Endodermal cell (in vitro differentiated cells): Measurements from ENCODE around the gene MCTP1. TPM values are rescaled to one million over a fixed set of nuclear protein-coding genes. Genes with fewer than 3 reads are reported as not detected.

Experiments
- DNase-seq: peaks from one replicate; pipeline ENCODE4 v3.0.0-alpha.2; 2017
- H3K27ac ChIP-seq: 2 replicates; pipeline ENCODE4 v1.5.1; 2013; ENCODE audit warnings: mild to moderate bottlenecking, low read depth, low read length, moderate library complexity
- H3K27me3 ChIP-seq: 2 replicates; pipeline ENCODE4 v1.6.1; 2013; ENCODE audit warnings: mild to moderate bottlenecking, low read length, moderate library complexity; ENCODE audit not compliant: insufficient read depth, control insufficient read depth, poor library complexity, severe bottlenecking
- H3K36me3 ChIP-seq: 2 replicates; pipeline ENCODE4 v1.7.0; 2013; ENCODE audit warnings: mild to moderate bottlenecking, low read length, moderate library complexity; ENCODE audit not compliant: control insufficient read depth, insufficient read depth
- H3K4me1 ChIP-seq: one replicate; pipeline ENCODE4 v1.7.0; 2013; ENCODE audit warnings: low read length; ENCODE audit not compliant: control insufficient read depth, insufficient read depth
- H3K4me3 ChIP-seq: 2 replicates; pipeline ENCODE4 v1.5.1; 2013; ENCODE audit warnings: mild to moderate bottlenecking, low read length, moderate library complexity
- H3K9ac ChIP-seq: 2 replicates; pipeline ENCODE4 v1.6.1; 2013; ENCODE audit warnings: mild to moderate bottlenecking, low read length, moderate library complexity; ENCODE audit not compliant: poor library complexity, severe bottlenecking; ENCODE audit errors: extremely low read depth
- H3K9me3 ChIP-seq: 2 replicates; pipeline ENCODE4 v1.6.1; 2013; ENCODE audit warnings: mild to moderate bottlenecking, low read length, moderate library complexity; ENCODE audit not compliant: control insufficient read depth
- H3K27ac Mint-ChIP-seq: 2 replicates; pipeline ENCODE4 v1.8.0; 2020; ENCODE audit warnings: mixed read lengths
- H3K27me3 Mint-ChIP-seq: 2 replicates; pipeline ENCODE4 v1.8.0; 2021; ENCODE audit warnings: mild to moderate bottlenecking, mixed read lengths; ENCODE audit not compliant: insufficient read depth
- H3K36me3 Mint-ChIP-seq: 2 replicates; pipeline ENCODE4 v1.8.0; 2020; ENCODE audit warnings: low read depth, mixed read lengths
- H3K4me1 Mint-ChIP-seq: 2 replicates; pipeline ENCODE4 v1.8.0; 2020; ENCODE audit warnings: mixed read lengths
- H3K4me3 Mint-ChIP-seq: 2 replicates; pipeline ENCODE4 v1.8.0; 2020; ENCODE audit warnings: mild to moderate bottlenecking, moderate library complexity, mixed read lengths
- H3K9me3 Mint-ChIP-seq: 2 replicates; pipeline ENCODE4 v1.8.0; 2020; ENCODE audit warnings: mild to moderate bottlenecking, mixed read lengths
- CTCF ChIP-seq: fragments of 200-600 bp; sonication (generic); conservative IDR thresholded peaks from 2 replicates; pipeline ENCODE4 v1.5.0; 2021; ENCODE audit warnings: antibody characterized with exemption, mild to moderate bottlenecking
- WGBS, 2 experiments: methylation state at CpG; one replicate each; pipeline versions ENCODE4 v1.1.5 to v1.1.7; 2013; ENCODE audit warnings: missing lambda C conversion rate in 2 of 2, mixed read lengths in 1 of 2; ENCODE audit not compliant: insufficient coverage in 1 of 2, insufficient read length in 1 of 2; 5-methylcytosine and 5-hydroxymethylcytosine counted together
- total RNA-seq, 2 donors: library from RNA; stranded (reverse); fragmentation: NEBNext Ultra II Directional in 1 of 2; extraction: Animal tissue kit (Norgen Biotek cat#: 25700) in 1 of 2; gene quantifications; 2 replicates in 1 of 2; 3 replicates in 1 of 2; pipeline ENCODE4 v1.2.1, GENCODE V29; 2021

MCTP1 gene
- total RNA-seq, 2 donors from 2014 or later, result 0.71 to 3.7 TPM

GRCh38 chr5:95163079-95163478 is 121.8 kb downstream of the MCTP1 start:
- no peaks in the 10 kb centered on the region for H3K4me1 Mint-ChIP-seq
- H3K9me3 Mint-ChIP-seq, result peaks cover 2% of the 10 kb centered on the region
- Histone ChIP-seq H3K9me3 (no peaks in the 10 kb centered on the region), H3K36me3 (no peaks in the 10 kb centered on the region), H3K4me3 (no peak overlapping the region), H3K27ac (no peak overlapping the region), H3K4me1 (no peaks in the 10 kb centered on the region), H3K27me3 (no peaks in the 10 kb centered on the region), H3K9ac (no peak overlapping the region)
- no peak for DNase-seq
- TF ChIP-seq CTCF, result no peak
- no peaks in the 10 kb centered on the region for H3K27me3 Mint-ChIP-seq
- no peak overlapping the region for H3K27ac Mint-ChIP-seq
- no peaks in the 10 kb centered on the region for H3K36me3 Mint-ChIP-seq
- H3K4me3 Mint-ChIP-seq, result no peak overlapping the region

- Histone ChIP-seq H3K9ac (no peak overlapping the region), H3K36me3 (no peaks in the 10 kb centered on the region), H3K4me3 (no peak overlapping the region), H3K27me3 (no peaks in the 10 kb centered on the region), H3K9me3 (no peaks in the 10 kb centered on the region), H3K4me1 (no peaks in the 10 kb centered on the region), H3K27ac (no peak overlapping the region)
- Mint-ChIP-seq H3K27ac (no peak overlapping the region), H3K4me1 (no peaks in the 10 kb centered on the region), H3K27me3 (no peaks in the 10 kb centered on the region), H3K36me3 (no peaks in the 10 kb centered on the region), H3K9me3 (no peaks in the 10 kb centered on the region), H3K4me3 (no peak overlapping the region)
- no peak for TF ChIP-seq CTCF
- DNase-seq, result no peak
Measured at GRCh38 chr5:95162231-95162992, 122.5 kb downstream of the MCTP1 start.

- WGBS, 2 experiments, result 92 to 100% methylated on average over 1 of the region's 1 CpG
- no peak overlapping the region for H3K4me3 ChIP-seq
- no peaks in the 10 kb centered on the region for H3K27me3 Mint-ChIP-seq
Measured at GRCh38 chr5:95159603-95160002, 125.3 kb downstream of the MCTP1 start.

More at GRCh38 chr5:95159603-95160002, 125.3 kb downstream of the MCTP1 start:
- no peak for TF ChIP-seq CTCF
- no peaks in the 10 kb centered on the region for H3K36me3 ChIP-seq
- H3K9ac ChIP-seq, result no peak overlapping the region
- no peak overlapping the region for H3K27ac ChIP-seq
- H3K9me3 Mint-ChIP-seq, result no peaks in the 10 kb centered on the region
- peaks cover 5% of the 10 kb centered on the region for H3K4me1 Mint-ChIP-seq
- no peaks in the 10 kb centered on the region for H3K9me3 ChIP-seq
- no peaks in the 10 kb centered on the region for H3K36me3 Mint-ChIP-seq
- no peaks in the 10 kb centered on the region for H3K27me3 ChIP-seq
- no peak overlapping the region for H3K4me3 Mint-ChIP-seq
- peaks cover 5% of the 10 kb centered on the region for H3K4me1 ChIP-seq
- no peak overlapping the region for H3K27ac Mint-ChIP-seq
- no peak for DNase-seq
